ENCODE results near the gene HDAC4.

Gene HDAC4

GRCh38 chr2:239155806-239156480 is 244.9 kb downstream of the HDAC4 start:
- TF ChIP-seq CTCF (conservative IDR thresholded peaks at IDR 0.05; ENCODE audit: control insufficient read depth, insufficient read depth, low read depth, low read length), result no peak

GRCh38 chr2:239154971-239155805 is 245.6 kb downstream of the HDAC4 start:
- no peak for DNase-seq (ENCODE audit: low read depth)
- TF ChIP-seq CTCF (conservative IDR thresholded peaks at IDR 0.05; ENCODE audit: control insufficient read depth, insufficient read depth, low read depth, low read length), result no peak
- H3K4me3 ChIP-seq (ENCODE audit: control insufficient read depth, low read depth, low read length), result no peak overlapping the region

More at GRCh38 chr2:239155806-239156480, 244.9 kb downstream of the HDAC4 start:
- DNase-seq (ENCODE audit: low read depth), result no peak
- H3K4me3 ChIP-seq (ENCODE audit: control insufficient read depth, low read depth, low read length), result no peak overlapping the region

- no peak overlapping the region for H3K4me3 ChIP-seq (ENCODE audit: control insufficient read depth, low read depth, low read length)
- DNase-seq (ENCODE audit: low read depth), result no peak
- TF ChIP-seq CTCF (conservative IDR thresholded peaks at IDR 0.05; ENCODE audit: control insufficient read depth, insufficient read depth, low read depth, low read length), result no peak
Observed at GRCh38 chr2:239153806-239154591, 246.8 kb downstream of the HDAC4 start.

- DNase-seq (ENCODE audit: low read depth), result no peak
- no peak for TF ChIP-seq CTCF (conservative IDR thresholded peaks at IDR 0.05; ENCODE audit: control insufficient read depth, insufficient read depth, low read depth, low read length)
- no peak overlapping the region for H3K4me3 ChIP-seq (ENCODE audit: control insufficient read depth, low read depth, low read length)
Observed at GRCh38 chr2:239152916-239153305, 247.9 kb downstream of the HDAC4 start.

- no peak for DNase-seq (ENCODE audit: low read depth)
- H3K4me3 ChIP-seq (ENCODE audit: control insufficient read depth, low read depth, low read length), result no peak overlapping the region
- TF ChIP-seq CTCF (conservative IDR thresholded peaks at IDR 0.05; ENCODE audit: control insufficient read depth, insufficient read depth, low read depth, low read length), result no peak
Observed at GRCh38 chr2:239152239-239152915, 248.4 kb downstream of the HDAC4 start.

Data from fibroblast of mammary gland (primary cell).